BJ (cell line): Measurements from ENCODE around the gene TMED1. TPM values are rescaled to one million over a fixed set of nuclear protein-coding genes. Genes with fewer than 3 reads are reported as not detected.

Experiments used
- CTCF ChIA-PET: fragments of 350-600 bp; formaldehyde crosslinking; extraction: SDS; loops from one replicate; lab custom pipeline; 2021; ENCODE audit warnings: antibody characterized with exemption, inconsistent platforms; lab: Yijun Ruan, JAX
- POLR2A ChIA-PET: fragments of 300-600 bp; sonication (Branson Sonifier 250); formaldehyde crosslinking; extraction: SDS; loops from one replicate; lab custom pipeline; 2021; ENCODE audit warnings: antibody characterized with exemption; lab: Charles Lee
- DNase-seq: peaks from one replicate; pipeline ENCODE4 v3.0.0-alpha.2; 2011; ENCODE audit warnings: low read depth
- H3K27me3 ChIP-seq: 2 replicates; pipeline ENCODE4 v1.6.0; 2011; ENCODE audit warnings: low read length; ENCODE audit not compliant: control insufficient read depth, insufficient read depth
- H3K36me3 ChIP-seq: 2 replicates; pipeline ENCODE4 v1.5.1; 2011; ENCODE audit warnings: low read length; ENCODE audit not compliant: control insufficient read depth, insufficient read depth
- H3K4me3 ChIP-seq: 2 replicates; pipeline ENCODE4 v1.5.1; 2011; ENCODE audit warnings: low read depth, mild to moderate bottlenecking, control low read depth, low read length
- polyA plus RNA-seq: library from polyadenylated mRNA; depleted of rRNA; stranded (reverse); fragments of >200 nt; gene quantifications from 2 replicates; pipeline ENCODE4 v1.2.3, GENCODE V29; 2011
- TF ChIP-seq, protein P1 (sequence below): IDR thresholded peaks from 2 replicates; pipeline ENCODE4 v1.5.1; 2011; ENCODE audit warnings: low read depth, mild to moderate bottlenecking, control low read depth, inconsistent platforms, low read length, moderate library complexity; ENCODE audit not compliant: insufficient read depth

Gene TMED1
- polyA plus RNA-seq, 1 experiment: 85.3 TPM

DNA sequence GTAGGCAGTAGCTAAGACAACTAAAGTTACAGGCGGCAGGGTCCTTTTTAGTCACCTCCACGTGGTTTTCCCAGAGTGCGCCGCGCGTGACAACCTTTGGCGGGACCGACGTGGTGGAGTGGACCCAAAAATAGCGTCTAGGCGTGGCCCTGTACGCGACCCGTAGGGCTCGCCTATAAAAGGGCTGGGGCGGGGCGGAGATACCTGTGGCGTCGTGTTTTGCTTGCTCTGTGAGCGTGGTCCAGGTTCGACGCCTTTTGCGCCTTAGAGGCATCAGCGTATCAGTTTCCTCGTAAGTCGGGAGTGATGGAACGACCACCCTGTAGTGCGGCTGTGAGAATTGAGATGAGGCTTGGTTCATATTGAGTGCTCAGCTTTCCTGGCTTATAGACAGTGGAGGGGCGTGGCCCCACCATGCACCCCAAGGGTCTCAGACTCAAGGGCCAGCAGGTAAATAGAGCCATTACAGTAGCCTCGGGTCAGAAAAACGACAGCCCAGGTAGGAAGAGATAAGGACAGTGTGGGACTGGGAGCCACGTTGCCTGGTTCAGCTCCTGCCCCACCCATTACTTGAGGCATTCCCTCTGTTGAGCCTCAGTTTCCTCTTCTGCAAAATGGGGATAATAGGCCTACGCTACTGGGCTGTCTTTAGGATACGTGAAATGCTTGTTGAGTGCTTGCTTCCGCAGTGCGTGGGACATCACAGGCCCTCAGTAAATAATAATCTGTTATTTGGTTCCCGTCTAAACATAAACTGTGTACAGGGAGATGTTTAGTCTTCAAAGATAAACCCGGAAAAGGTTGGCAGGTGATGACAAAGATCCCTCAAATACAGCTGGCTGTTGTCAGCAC is 693 bp upstream of the TMED1 start:
- DNase-seq: no peak
- ChIA-PET CTCF (interaction anchor here (0.6 to 3.0 kb wide), 10 partner anchors 9 to 120 kb away, joined by 3 to 21 read pairs (median 7); partner anchors contain the start of gene DNM2), POLR2A (interaction anchor here (0.5 to 1.4 kb wide), 4 partner anchors 17 to 119 kb away, joined by 3 to 5 read pairs (median 4); partner anchors contain the start of genes CARM1 and DNM2)
- Histone ChIP-seq H3K36me3 (peaks cover 6% of the 10 kb centered on the region), H3K4me3 (peak overlapping the region; percentile 66), H3K27me3 (no peaks in the 10 kb centered on the region)
- TF ChIP-seq, protein P1, sequence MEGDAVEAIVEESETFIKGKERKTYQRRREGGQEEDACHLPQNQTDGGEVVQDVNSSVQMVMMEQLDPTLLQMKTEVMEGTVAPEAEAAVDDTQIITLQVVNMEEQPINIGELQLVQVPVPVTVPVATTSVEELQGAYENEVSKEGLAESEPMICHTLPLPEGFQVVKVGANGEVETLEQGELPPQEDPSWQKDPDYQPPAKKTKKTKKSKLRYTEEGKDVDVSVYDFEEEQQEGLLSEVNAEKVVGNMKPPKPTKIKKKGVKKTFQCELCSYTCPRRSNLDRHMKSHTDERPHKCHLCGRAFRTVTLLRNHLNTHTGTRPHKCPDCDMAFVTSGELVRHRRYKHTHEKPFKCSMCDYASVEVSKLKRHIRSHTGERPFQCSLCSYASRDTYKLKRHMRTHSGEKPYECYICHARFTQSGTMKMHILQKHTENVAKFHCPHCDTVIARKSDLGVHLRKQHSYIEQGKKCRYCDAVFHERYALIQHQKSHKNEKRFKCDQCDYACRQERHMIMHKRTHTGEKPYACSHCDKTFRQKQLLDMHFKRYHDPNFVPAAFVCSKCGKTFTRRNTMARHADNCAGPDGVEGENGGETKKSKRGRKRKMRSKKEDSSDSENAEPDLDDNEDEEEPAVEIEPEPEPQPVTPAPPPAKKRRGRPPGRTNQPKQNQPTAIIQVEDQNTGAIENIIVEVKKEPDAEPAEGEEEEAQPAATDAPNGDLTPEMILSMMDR: no peak

DNA sequence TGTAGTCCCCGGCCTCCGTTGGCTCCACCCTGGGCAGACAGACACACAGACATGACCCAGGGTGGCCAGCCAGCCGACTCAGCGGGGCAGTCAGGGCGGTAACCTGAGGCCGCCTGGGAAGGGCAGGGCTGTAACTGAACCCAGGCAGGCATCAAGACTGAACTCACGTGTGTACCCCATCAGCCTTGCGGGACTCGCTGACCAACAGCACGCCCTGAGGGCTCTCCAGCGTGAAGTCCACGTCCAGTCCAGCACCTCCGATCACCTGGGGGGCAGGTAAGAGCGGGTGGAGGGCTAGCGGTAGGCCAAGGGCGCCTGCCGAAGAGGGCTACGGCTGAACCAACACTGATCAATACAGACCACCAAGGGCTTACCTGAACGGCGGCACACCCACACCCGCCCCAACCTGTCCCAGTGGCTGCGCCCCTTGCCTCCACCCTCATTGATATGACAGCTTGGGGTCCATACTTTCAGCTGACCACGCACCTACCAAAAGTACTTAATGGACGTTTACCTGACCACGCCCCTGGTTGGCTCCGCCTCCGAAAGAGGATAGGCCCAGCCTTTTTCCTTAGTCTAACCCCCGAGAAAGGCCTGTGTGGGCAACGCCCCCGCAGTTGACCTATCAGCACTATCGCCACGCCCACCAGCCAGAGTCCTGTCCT is 791 bp downstream of the TMED1 start:
- CTCF ChIA-PET: interaction anchor here (0.6 to 3.0 kb wide), 10 partner anchors 9 to 118 kb away, joined by 3 to 21 read pairs (median 7); partner anchors contain the start of gene DNM2
- Histone ChIP-seq H3K36me3 (peaks cover 13% of the 10 kb centered on the region), H3K4me3 (peak overlapping the region; percentile 39), H3K27me3 (no peaks in the 10 kb centered on the region)
- POLR2A ChIA-PET: interaction anchor here (1.0 to 1.4 kb wide), 2 partner anchors 18 to 36 kb away, joined by 3 to 4 read pairs; partner anchors contain the start of gene CARM1
- no peak for DNase-seq
- TF ChIP-seq, protein P1: no peak

DNA sequence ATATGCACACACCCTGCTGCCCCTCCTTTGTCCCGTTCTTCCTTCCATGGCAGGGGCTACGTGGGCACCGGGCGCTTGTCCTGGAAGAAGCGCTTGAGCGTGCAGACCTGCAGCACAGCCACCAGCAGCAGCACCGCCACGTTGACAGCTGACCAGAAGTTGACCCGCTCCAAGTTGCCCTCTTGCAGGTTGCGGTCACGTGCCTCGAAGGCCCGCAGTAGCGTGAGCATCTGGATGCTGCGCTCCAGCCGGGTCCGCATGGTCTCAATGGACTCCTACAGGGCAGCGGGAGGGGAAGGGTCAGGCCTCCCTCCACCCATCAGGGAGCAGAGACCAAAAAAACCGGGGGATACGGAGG is 3.1 kb downstream of the TMED1 start:
- TF ChIP-seq, protein P1: no peak
- POLR2A ChIA-PET: no interaction called here
- no peak overlapping the region for H3K4me3 ChIP-seq

DNA sequence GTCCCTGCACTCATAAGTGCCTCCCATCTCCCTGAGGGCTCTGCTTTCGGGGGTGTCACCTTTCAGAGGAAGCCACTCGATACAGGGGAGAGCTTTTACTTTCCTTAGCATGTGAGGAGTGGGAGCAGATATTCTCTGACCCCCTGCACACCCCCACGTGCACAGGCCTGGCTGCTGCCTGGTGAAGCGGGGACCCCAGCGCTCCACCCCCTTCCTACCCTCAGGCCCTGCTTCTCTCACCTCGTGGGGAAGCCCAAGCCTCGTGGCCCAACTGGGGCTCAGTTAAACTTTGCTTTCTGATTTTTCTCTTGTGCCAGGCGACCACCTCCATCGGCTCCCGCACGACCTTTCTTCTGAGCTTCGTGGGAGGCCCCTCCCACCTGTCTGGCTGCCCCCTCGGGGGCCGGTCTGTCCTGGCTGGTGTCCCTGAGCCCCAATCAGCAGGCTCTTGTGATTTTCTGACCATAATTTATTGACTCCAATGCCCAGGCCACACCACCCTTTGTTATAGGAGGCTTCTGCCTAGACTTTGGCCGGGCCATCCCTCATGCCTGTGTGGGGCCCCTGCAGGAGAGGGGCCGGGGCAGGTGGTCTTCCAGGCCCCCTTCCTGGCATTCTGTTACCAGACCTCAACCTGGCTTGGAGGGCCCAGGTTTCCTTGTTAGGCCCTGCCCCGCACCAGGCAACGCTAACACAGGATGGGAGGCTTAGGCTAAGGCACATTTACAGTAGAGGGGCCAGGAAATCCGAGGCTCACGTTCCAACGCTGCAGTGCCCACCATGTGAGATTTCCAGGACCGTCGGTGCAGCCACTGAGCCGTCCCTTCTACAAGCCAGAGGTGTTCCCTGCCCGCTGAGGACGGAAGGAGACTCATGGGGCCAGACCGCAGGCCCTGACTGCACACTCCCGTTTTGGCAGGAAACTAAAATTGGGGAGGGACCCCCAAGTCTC is 3.7 kb downstream of the TMED1 start:
- CTCF ChIA-PET: interaction anchor here (1.3 kb wide), 1 partner anchor 12 kb away, joined by 3 read pairs; no protein-coding TSS in a partner anchor
- TF ChIP-seq, protein P1: no peak
- POLR2A ChIA-PET: no interaction called here
- Histone ChIP-seq H3K27me3 (no peaks in the 10 kb centered on the region), H3K36me3 (peaks cover 23% of the 10 kb centered on the region), H3K4me3 (no peak overlapping the region)
- DNase-seq: no peak

More for the DNA sequence above, 3.1 kb downstream of the TMED1 start:
- Histone ChIP-seq H3K27me3 (no peaks in the 10 kb centered on the region), H3K36me3 (peaks cover 23% of the 10 kb centered on the region)
- CTCF ChIA-PET: interaction anchor here (0.5 kb wide), 1 partner anchor 12 kb away, joined by 4 read pairs; no protein-coding TSS in a partner anchor
- no peak for DNase-seq
